MM.1S (cell line): ENCODE measurements around the gene CACNG4.
A peak's percentile ranks its signal among the peaks of the same experiment; 100 is the strongest.

Experiments
- CTCF ChIP-seq: fragments of 300-600 bp; sonication (generic); IDR thresholded peaks from 2 replicates; pipeline ENCODE4 v1.5.1; 2016; ENCODE audit warnings: antibody characterized with exemption, low read length, mixed read lengths
- EZH2 ChIP-seq: fragments of 300-600 bp; sonication (generic); optimal IDR thresholded peaks from 2 replicates; pipeline ENCODE3; 2017; ENCODE audit warnings: low read depth, mild to moderate bottlenecking, antibody characterized with exemption, low read length, mixed read lengths

DNA sequence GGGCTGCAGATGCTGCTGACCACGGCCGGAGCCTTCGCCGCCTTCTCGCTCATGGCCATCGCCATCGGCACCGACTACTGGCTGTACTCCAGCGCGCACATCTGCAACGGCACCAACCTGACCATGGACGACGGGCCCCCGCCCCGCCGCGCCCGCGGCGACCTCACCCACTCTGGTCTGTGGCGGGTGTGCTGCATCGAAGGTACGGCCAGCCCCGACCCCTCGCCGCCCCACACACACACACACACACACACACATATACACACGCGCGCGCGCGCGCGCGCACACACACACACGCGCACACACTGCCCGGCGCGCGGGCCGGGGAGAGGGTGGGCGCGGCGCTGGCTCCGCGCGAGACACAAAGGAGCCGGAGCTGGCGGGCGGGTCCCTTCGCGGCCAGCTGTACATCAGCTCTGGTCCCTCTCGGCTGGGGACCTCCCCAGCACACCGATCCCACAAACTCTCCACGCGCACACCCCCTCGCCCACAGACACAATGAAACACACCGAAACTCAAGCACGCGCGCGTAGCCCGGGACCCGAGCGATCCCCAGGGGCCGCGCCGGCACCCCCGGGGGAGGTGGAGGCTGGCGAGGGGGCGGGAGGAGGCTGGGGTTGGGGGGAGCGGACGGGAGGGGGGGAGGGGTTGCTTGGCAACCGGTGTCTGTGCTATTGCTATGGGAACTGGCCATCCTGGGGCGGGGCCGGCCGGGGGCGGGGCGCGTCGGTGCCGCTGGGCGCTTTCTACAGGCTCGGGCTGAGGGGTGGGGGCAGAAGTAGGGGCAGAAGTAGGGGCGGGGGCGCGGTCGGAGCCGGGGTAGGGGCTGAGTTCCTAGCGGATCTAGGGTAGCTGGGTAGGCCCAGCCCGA lies 658 bp downstream of the CACNG4 start:
- TF ChIP-seq EZH2 (peak; percentile 79), CTCF (no peak)
